NCI-H774 (cell line): ENCODE results near the gene MAML1.
"Not testable (repeated sequence)": the region's sequence is repeated elsewhere in the genome, so short reads cannot be mapped to it uniquely, and the experiment has no call there.

Experiments
- DNase-seq: peaks from one replicate; lab custom pipeline; 2025; lab: John Stamatoyannopoulos, UW

The MAML1 gene, protein sequence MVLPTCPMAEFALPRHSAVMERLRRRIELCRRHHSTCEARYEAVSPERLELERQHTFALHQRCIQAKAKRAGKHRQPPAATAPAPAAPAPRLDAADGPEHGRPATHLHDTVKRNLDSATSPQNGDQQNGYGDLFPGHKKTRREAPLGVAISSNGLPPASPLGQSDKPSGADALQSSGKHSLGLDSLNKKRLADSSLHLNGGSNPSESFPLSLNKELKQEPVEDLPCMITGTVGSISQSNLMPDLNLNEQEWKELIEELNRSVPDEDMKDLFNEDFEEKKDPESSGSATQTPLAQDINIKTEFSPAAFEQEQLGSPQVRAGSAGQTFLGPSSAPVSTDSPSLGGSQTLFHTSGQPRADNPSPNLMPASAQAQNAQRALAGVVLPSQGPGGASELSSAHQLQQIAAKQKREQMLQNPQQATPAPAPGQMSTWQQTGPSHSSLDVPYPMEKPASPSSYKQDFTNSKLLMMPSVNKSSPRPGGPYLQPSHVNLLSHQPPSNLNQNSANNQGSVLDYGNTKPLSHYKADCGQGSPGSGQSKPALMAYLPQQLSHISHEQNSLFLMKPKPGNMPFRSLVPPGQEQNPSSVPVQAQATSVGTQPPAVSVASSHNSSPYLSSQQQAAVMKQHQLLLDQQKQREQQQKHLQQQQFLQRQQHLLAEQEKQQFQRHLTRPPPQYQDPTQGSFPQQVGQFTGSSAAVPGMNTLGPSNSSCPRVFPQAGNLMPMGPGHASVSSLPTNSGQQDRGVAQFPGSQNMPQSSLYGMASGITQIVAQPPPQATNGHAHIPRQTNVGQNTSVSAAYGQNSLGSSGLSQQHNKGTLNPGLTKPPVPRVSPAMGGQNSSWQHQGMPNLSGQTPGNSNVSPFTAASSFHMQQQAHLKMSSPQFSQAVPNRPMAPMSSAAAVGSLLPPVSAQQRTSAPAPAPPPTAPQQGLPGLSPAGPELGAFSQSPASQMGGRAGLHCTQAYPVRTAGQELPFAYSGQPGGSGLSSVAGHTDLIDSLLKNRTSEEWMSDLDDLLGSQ

DNA sequence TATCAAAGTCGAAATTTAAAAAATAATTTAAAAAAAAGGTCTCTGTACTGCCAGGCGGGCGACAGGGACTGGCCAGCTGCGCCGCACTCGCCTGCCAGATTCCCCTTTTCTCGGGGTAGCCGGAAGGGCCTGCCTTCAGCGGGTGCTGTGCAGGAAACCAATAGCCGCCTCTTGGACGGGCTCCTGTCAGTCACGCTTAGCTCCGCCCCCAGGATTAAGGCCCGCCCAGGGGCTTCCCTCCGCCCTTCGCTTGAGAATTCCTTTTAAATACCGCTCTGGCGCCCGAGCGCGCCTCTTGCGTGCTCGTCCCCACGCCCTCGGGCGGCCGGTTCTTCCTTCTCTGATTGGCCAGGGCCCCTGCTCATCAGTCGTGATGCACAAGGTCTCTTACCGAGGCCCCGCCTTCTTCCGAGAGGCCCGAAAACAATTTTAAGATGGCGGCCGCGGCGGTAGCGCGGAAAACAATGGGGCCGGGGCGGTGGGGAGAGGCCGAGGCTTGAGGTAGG lies at the start of gene MAML1:
Gene MAML1 (plus strand): TSS at position 411 of the 506 bp plus-strand sequence. CDS start 291 bp downstream, outside the sequence.
- DNase-seq: peak; percentile 99

DNA sequence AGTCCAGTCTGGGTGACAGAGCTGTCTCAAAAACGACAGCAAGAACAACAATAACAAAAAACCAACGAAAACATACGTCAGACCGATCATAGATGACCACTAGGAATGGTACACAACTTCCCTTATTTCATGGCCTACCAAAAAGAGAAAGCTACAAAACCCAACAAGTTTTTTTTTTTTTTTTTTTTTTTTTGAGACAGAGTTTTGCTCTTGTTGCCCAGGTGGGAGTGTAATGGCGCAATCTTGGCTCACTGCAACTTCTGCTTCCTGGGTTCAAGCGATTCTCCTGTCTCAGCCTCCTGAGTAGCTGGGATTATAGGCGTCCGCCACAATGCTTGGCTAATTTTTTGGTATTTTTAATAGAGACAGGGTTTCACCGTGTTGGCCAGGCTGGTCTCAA lies 43.4 kb upstream of the MAML1 start:
- not testable (repeated sequence) for DNase-seq

- no peak for DNase-seq
Observed at GRCh38 chr5:179694561-179694960, 38.1 kb upstream of the MAML1 start.

DNA sequence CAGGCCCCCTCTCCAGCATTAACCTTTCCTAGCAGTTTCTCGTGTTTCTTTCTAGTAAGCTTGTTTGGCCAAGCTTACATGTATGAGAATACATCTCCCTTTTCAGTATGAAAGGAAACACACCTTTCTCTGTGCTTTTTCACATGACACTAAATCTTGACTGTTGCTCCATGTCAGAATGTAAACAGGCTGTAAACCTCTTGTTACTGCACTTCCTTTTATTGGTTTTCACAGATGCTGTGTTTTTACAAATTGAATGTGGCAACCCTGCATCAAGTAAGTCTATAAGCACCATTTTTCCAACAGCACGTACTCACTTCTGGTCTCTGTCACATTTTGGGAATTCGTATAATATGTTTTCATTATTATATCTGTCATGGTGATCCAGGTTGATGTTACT lies 36.0 kb upstream of the MAML1 start:
- no peak for DNase-seq

DNA sequence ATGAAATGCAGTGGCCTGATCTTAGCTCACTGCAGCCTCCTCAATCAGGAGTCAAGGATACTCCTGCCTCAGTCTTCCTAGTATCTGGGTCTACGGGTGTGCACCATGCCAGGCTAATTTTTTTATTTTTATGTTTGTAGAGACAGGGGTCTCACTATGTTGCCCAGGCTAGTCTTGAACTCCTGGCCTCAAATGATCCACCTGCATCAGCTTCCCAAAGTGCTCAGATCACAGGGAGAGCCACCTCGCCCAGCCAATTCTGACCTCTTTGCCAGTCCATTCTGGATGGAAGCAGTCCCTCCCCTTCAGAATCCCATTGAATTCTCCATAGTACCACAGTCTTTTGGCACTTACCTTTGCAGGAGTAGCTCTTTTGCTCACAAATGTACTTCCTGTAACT lies 35.5 kb upstream of the MAML1 start:
- no peak for DNase-seq

DNA sequence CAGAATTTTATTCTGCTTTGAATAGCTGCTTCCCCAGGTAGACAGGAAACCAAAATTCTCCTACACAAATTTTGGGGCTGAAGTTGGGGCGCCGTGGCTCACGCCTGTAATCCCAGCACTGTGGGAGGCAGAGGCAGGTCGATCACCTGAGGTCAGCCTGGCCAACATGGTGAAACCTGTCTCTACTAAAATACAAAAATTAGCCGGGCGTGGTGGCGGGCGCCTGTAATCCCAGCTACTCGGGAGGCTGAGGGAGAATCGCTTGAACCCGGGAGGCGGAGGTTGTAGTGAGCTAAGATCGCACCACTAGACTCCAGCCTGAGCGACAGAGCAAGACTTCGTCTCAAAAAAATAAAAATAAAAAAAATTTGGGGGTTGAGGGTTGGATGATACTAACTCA lies 35.1 kb upstream of the MAML1 start:
- not testable (repeated sequence) for DNase-seq

DNA sequence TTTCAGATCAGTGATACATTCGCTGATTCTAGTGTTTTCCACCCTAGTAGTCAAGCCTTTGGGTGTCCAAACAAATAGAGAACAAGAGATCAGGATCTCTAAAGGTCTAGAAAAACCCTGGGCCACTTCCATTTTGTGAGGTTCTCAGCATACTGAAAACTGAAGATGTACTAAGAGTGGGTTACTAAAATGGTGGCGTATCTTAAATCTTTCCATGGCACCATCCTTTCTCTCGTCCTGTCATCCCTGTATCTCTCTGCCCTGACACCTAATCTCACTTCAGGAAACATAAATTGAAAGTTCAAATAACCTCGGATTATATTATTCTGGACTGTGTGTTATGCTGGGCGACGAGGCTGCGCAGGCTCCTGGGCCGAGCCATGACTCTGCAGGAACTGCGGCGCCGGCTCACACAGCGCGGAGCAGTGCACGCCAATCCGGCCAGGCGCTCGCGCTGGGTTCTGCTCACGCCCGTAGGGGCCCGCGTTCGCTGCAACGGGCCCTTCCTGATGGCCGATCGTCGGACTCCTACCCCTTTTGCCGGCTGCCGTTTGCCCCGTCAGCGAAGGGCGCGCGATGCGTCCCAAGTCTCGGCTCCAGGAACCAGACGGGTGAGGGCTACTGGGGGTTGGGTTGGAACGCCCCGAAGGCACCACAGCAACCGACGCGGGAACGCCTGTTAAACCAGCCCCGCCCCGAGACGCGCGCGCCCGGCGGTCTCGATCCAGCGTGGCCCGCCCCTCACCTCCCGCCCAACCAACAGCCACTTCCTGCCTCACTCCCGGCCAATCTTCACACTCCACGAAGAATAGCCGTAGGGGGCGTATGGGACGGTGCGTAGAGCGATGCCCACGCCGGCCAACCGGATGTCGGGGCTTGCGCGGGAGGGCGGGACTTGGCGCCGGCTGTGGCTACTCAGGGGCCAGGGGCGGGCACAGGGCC lies 34.4 kb upstream of the MAML1 start:
- peak; percentile 98 for DNase-seq

- DNase-seq: no peak
Observed at GRCh38 chr5:179698935-179699615, 33.5 kb upstream of the MAML1 start, which contains the start of gene CANX. Gene CANX (plus strand): TSS chr5:179698967. CDS start chr5:179705682, 6,715 bp downstream.

- DNase-seq: no peak
Observed at GRCh38 chr5:179699616-179700237, 32.9 kb upstream of the MAML1 start.

DNA sequence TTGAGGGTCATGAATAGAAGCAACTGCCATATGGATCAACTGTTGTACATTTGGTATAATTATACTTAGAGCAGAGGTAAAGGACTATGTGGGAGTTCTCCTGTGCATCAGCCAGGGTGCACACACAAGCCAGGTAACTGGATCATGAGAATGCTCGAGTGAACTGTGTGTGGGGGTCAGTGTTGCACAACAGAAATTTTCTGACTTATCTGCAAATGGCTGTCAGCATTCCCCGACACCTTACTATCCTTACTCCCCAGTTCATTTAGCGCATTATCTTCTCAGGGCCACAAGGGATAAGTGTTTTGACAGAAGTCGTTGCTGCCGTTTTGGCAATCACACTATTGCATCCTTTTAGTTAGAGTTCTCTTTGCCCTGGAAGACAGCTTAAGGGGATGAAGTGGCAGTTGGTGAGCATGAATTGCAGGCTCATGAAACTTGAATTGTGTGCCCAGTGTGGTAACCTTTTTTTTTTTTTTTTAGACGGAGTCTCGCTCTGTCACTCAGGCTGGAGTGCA lies 32.2 kb upstream of the MAML1 start:
- DNase-seq: no peak

DNA sequence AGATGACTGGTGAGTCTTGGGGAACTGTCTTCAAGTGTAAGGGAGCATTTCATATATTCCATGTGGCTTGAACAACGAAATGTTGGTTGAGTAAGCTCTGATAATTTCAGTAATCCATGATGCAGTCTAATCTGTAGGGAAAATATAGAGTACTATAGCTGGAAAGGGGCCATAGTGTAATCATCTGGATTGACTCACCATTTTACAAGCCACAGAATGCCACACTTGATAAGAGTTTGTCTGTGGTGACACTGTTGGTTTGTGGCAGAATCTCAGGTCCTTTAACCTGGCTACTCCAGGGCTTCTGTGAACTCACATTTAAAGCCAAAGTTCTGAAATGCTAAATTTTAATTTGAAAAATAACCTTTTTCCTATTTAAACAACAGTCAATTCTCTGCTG lies 16.3 kb upstream of the MAML1 start:
- no peak for DNase-seq

GRCh38 chr5:179720222-179720621 lies 12.4 kb upstream of the MAML1 start:
- no peak for DNase-seq

DNA sequence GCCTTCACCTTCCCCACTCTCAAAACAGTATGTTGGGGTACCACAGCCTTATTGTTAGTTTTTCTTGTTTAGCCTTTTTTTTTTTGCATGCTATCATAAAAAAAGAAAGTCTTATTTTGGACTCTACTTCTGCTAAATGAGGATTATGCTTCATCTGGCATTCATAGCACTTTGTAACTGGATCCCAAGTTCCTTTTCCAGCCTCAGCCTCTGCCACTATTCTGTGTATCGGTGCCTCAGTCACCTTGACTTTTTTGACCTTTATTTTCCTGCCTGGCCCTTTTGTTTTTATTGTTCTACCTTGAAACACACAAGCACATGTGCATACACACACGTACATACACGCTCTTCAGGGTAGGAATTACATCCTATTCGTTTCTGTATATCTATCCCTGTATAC lies 8.5 kb upstream of the MAML1 start:
- no peak for DNase-seq

DNA sequence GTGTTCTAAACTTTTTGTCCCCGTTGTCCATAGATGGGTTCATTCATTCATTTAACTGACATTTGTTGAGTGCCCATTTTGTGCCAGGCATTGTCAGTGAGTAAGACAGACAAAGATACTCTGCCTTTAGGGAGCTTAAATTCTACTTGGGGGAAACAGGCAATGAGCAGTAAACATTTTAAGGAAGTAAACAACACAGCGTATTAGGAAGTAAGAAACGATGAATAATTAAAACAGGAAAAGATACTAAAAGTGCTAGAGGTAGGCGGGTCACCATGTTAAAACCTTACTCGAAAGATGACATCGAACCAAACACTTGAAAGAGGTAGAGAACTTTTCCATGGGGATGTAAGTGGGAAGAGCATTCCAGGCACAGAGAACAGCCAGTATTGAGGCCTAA lies 5.5 kb upstream of the MAML1 start:
- no peak for DNase-seq

GRCh38 chr5:179729303-179729702 lies 3.3 kb upstream of the MAML1 start:
- no peak for DNase-seq

DNA sequence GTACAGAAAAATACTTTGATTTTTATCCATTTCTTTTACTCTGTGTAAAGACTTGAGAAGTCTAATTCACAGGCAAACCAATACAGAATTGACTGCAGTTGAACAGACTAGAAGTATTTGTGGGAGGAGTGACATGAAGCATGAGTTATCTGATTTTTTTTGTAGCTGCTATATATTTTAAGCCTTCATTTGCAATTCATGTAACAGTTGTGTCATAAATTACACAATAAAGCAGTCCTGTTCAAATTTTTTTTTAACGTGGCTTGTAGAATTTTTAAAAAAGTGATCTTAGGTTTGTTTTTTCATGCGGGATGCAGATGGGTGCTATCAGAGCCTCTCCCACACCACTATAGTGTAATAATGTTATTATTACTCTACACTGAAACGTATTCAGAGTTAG lies 2.9 kb upstream of the MAML1 start:
- no peak for DNase-seq

DNA sequence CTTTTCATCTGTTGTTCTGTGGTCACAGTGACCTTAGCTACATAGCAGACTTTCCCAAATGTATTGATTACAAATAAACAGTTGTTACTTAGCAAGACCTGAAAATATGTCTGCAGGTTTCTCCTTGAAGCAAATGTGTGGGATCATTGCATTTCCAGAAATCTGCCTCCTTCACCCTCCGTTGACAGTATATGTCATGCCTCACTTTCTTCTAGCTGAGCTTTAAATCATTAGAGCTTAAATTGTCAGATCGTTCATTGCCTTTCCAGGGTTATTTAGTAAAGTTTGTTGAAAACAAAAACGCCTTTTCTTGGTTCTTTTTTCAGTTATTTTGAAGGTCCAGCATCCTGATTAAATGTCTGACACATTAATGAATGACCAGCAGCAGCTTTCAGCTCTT lies 2.3 kb upstream of the MAML1 start:
- no peak for DNase-seq

GRCh38 chr5:179730852-179731251 lies 1.8 kb upstream of the MAML1 start:
- no peak for DNase-seq

DNA sequence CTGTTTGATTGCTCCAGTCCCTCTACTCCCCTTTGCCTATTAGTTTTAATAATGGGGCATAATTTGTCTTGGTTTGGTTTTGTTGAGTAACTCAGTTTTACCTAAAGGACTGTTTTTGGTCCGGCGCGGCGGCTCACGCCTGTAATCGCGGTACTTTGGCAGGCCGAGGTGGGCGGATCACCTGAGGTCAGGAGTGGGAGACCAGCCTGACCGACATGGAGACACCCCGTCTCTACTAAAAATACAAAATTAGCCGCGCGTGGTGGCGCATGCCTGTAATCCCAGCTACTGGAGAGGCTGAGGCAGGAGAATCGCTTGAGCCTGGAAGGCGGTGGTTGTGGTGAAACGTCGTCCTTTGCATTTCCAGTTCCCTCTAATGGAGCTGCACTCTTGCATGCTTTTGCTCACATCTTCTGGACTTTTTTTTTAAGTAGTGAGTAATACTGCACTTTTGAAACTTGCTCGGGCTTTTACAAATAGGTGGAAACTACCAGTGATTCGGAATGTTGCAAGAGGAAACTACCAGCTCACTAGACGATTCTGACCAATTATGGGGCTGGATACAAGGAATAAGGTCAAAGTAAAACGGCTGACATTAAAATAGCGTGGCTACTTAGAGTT lies 721 bp upstream of the MAML1 start:
- DNase-seq: no peak
